GM18526 (cell line): ENCODE measurements around the gene TSPAN31.

Experiments
- POLR2A ChIP-seq: IDR thresholded peaks from 3 replicates; pipeline ENCODE4 v1.6.1; 2011; ENCODE audit not compliant: insufficient read length; ENCODE audit errors: extremely low read depth

Gene TSPAN31

GRCh38 chr12:57780284-57780897 is 35.6 kb downstream of the TSPAN31 start:
- no peak for TF ChIP-seq POLR2A

GRCh38 chr12:57781244-57781643 is 36.4 kb downstream of the TSPAN31 start:
- TF ChIP-seq POLR2A, result no peak

- TF ChIP-seq POLR2A, result no peak
Observed at GRCh38 chr12:57781801-57782200, 37.0 kb downstream of the TSPAN31 start.

GRCh38 chr12:57782243-57782607 is 37.4 kb downstream of the TSPAN31 start:
- no peak for TF ChIP-seq POLR2A

DNA sequence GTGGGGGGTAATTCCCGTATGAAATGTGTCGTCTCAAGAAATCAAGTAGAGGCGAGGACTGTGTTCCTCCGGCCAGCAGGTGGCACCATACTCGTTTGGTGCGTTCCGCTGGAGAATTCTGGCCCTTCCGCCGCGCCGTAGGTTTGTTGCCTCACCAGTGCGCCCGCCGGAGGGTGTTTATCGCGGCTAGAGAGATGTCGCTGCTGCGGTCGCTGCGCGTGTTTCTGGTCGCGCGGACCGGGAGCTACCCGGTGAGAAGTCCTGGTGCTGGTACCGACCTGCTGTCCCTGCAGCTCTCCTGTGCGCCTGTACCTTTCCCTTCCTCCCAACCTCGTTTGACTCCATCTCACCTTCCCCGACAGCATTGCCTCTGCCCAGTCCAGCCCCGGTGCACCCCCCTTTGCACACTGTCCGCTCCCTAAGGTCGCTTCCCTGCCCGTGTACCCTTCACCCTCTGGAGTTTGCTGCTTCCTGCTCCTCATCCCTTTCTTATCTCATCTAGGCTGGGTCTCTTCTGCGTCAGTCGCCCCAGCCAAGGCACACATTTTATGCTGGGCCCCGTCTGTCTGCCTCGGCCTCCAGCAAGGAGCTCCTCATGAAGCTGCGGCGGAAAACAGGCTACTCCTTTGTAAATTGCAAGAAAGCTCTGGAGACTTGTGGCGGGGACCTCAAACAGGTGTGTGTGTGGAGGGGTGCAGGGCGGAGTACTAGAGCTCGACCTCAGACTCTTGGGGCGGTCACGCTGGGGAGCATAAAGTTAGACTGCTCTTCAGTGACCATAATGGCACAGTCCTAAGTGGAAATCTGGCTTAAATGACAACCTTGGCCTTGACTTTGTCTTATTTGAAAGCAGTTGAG is 38.0 kb downstream of the TSPAN31 start, which contains the start of gene TSFM:
Gene TSFM (plus strand): TSS at position 180 of the 858 bp plus-strand sequence. CDS start 15 bp downstream, at position 195.
- peak; percentile 92 for TF ChIP-seq POLR2A

DNA sequence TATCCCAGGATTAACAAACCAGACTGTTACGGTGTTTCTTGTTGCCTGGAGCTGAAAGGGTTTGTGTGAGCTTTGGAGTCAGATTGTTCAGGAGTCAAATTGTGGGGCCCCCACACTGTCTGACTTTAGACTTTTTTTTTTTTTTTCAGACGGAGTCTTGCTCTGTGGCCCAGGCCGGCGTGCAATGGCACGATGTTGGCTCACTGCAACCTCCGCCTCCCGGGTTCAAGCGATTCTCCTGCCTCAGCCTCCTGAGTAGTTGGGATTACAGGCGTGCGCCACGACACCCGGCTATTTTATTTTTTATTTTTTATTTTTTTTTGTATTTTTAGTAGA is 38.6 kb downstream of the TSPAN31 start:
- TF ChIP-seq POLR2A, result no peak

DNA sequence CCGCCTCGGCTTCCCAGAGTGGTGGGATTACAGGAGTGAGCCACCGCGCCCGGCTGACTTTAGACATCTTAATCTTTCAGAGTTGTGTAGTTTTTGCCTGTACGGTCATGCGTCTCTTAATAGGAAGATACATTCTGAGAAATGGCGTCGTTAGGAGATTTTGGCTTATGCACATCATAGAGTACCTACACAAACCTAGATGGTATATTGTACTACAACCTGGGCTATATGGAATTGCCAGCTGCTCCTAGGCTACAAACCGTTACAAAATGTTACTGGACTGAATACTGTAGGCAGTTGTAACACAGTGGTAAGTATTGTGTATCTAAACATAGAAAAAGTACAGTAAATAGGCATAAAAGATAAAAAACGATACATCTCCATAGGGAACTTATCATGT is 39.0 kb downstream of the TSPAN31 start:
- no peak for TF ChIP-seq POLR2A

- TF ChIP-seq POLR2A, result no peak
Observed at GRCh38 chr12:57793920-57794319, 49.1 kb downstream of the TSPAN31 start.

DNA sequence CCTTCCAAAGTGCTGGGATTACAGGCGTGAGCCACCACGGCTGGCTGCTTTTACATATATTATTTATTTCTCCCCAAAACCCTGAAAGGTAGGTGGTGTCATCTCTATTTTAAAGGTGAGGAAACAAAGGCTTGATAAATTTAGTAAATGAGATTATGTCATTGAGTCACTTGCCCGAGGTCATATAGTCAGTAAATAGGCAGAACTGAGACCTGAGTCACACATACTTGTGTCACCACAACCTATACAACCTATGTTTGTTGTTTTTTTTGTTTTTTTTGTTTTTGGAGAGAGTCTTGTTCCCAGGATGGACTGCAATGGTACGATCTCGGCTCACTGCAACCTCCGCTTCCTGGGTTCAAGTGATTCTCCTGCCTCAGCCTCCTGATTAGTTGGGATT is 50.5 kb downstream of the TSPAN31 start:
- TF ChIP-seq POLR2A, result no peak

GRCh38 chr12:57796996-57797395 is 52.2 kb downstream of the TSPAN31 start:
- no peak for TF ChIP-seq POLR2A

- TF ChIP-seq POLR2A, result no peak
Observed at GRCh38 chr12:57797933-57798332, 53.1 kb downstream of the TSPAN31 start.
